Measurements from ENCODE around the gene CSNK2A2. TPM values are rescaled to one million over a fixed set of nuclear protein-coding genes. Genes with fewer than 3 reads are reported as not detected.

CSNK2A2 gene
- polyA plus RNA-seq, 1 donor from 2014 or later: 36.7 TPM

DNA sequence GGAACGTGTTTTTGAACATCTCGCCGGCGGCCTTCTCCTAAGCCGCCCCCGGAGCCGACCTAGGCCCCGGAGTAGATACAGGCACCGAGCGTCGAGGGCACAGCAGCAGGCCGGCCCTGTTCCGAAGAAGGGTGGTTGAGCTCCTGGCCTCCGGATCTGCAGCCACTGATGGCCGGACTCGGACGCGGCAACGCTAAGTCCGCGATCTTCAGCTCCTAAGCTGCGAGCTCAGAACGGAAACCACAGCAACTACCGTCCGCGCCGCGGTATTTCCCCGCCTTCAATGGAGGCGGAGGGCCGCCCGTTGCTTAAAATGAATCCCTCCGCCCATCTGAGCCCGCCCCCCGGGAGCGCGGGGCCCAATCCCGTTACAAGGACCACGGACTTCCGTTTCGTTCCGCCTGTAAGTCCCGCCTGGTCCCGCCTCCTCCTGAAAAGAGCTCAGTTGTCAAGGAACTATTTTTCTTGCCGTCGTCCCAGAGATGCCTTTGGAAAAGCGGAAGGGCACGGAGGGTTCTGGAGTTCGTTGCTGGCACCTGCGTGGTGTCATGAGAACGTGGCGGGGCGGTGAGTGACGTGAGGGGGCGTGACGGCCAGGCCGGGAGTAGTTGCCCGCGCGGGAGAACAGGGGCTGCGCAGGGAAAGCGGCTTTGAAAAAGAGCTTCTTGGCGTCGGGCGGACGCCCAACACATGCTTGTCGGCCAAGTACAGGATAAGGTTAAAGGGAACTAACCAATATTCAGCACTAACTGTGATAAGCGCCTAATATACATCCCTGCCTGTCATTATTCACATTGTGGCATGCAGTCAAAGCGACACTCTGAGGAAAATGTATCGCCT, 68.6 kb downstream of the CSNK2A2 start, which contains the start of gene CFAP20:
Gene CFAP20 (minus strand): TSS at position 285 of the 840 bp plus-strand sequence. CDS start 266 bp downstream, at position 19.
- H3K27ac ChIP-seq (ENCODE audit: low read length): peak within 1 kb of the TSS; percentile 96
- peak within 1 kb of the TSS; percentile 90 for H2AFZ ChIP-seq (ENCODE audit: low read depth, low read length)
- no peaks in the 10 kb centered on the region for H3K27me3 ChIP-seq (ENCODE audit: insufficient read depth, low read depth, low read length)
- H3F3A ChIP-seq (ENCODE audit: insufficient read depth, low read length, poor library complexity, severe bottlenecking): peaks cover 9% of the 10 kb centered on the region
- H3K4me3 ChIP-seq (ENCODE audit: low read length): peak within 1 kb of the TSS; percentile 91
- H3K36me3 ChIP-seq (ENCODE audit: insufficient read depth, low read length): no peaks in the 10 kb centered on the region
- H3K9ac ChIP-seq (ENCODE audit: low read length): peak within 1 kb of the TSS; percentile 96
- H3K9me3 ChIP-seq (ENCODE audit: low read length): no peaks in the 10 kb centered on the region
- peak within 1 kb of the TSS; percentile 97 for H3K4me2 ChIP-seq (ENCODE audit: low read length)
- TF ChIP-seq EZH2 (IDR thresholded peaks at IDR 0.05; ENCODE audit: borderline replicate concordance, insufficient read depth, low read length, poor library complexity, severe bottlenecking) (no peak), MXI1 (conservative IDR thresholded peaks at IDR 0.05; ENCODE audit: poor library complexity, severe bottlenecking) (peak; percentile 83), RAD21 (conservative IDR thresholded peaks at IDR 0.05) (no peak), TAF1 (IDR thresholded peaks at IDR 0.05; ENCODE audit: low read depth) (peak; percentile 94), POLR2AphosphoS5 (IDR thresholded peaks at IDR 0.05) (peak; percentile 96), EP300 (conservative IDR thresholded peaks at IDR 0.05; ENCODE audit: poor library complexity, severe bottlenecking) (peak; percentile 88), SMC3 (conservative IDR thresholded peaks at IDR 0.05; ENCODE audit: poor library complexity) (peak; percentile 51)
- TF ChIP-seq, protein P1, sequence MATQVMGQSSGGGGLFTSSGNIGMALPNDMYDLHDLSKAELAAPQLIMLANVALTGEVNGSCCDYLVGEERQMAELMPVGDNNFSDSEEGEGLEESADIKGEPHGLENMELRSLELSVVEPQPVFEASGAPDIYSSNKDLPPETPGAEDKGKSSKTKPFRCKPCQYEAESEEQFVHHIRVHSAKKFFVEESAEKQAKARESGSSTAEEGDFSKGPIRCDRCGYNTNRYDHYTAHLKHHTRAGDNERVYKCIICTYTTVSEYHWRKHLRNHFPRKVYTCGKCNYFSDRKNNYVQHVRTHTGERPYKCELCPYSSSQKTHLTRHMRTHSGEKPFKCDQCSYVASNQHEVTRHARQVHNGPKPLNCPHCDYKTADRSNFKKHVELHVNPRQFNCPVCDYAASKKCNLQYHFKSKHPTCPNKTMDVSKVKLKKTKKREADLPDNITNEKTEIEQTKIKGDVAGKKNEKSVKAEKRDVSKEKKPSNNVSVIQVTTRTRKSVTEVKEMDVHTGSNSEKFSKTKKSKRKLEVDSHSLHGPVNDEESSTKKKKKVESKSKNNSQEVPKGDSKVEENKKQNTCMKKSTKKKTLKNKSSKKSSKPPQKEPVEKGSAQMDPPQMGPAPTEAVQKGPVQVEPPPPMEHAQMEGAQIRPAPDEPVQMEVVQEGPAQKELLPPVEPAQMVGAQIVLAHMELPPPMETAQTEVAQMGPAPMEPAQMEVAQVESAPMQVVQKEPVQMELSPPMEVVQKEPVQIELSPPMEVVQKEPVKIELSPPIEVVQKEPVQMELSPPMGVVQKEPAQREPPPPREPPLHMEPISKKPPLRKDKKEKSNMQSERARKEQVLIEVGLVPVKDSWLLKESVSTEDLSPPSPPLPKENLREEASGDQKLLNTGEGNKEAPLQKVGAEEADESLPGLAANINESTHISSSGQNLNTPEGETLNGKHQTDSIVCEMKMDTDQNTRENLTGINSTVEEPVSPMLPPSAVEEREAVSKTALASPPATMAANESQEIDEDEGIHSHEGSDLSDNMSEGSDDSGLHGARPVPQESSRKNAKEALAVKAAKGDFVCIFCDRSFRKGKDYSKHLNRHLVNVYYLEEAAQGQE (IDR thresholded peaks at IDR 0.05; ENCODE audit: borderline replicate concordance): peak; percentile 85
- TF ChIP-seq, protein P2, sequence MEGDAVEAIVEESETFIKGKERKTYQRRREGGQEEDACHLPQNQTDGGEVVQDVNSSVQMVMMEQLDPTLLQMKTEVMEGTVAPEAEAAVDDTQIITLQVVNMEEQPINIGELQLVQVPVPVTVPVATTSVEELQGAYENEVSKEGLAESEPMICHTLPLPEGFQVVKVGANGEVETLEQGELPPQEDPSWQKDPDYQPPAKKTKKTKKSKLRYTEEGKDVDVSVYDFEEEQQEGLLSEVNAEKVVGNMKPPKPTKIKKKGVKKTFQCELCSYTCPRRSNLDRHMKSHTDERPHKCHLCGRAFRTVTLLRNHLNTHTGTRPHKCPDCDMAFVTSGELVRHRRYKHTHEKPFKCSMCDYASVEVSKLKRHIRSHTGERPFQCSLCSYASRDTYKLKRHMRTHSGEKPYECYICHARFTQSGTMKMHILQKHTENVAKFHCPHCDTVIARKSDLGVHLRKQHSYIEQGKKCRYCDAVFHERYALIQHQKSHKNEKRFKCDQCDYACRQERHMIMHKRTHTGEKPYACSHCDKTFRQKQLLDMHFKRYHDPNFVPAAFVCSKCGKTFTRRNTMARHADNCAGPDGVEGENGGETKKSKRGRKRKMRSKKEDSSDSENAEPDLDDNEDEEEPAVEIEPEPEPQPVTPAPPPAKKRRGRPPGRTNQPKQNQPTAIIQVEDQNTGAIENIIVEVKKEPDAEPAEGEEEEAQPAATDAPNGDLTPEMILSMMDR (IDR thresholded peaks at IDR 0.05; ENCODE audit: poor library complexity, severe bottlenecking): peak; percentile 30
- H3K9me2 ChIP-seq (ENCODE audit: insufficient read depth, low read length): no peaks in the 10 kb centered on the region
- H4K20me1 ChIP-seq (ENCODE audit: insufficient read depth): peaks cover 10% of the 10 kb centered on the region
- H3K79me2 ChIP-seq (replicated peaks; ENCODE audit: insufficient read depth, low read length): peaks cover 43% of the 10 kb centered on the region

DNA sequence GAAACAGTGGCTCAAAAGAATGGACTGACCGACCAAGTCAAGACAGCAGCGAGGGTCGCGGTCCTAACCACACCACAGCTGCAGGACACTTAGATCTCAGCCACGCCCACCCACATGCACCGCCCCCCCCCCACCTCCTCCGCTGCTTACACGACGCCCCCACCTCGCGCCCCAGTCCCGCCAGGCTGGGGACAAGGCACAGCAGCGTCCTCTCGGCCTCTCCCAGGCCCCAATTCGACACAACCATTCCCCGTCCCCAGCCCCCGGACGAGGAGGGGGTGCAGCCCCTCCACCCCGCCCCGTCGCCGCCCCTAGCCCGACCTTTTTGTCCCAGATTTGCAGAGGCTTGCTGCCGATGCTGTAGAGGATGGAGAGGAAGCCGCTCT, 69.2 kb downstream of the CSNK2A2 start:
- Histone ChIP-seq H2AFZ (ENCODE audit: low read depth, low read length) (peak overlapping the region; percentile 90), H3K9me2 (ENCODE audit: insufficient read depth, low read length) (no peaks in the 10 kb centered on the region), H3K27ac (ENCODE audit: low read length) (peak overlapping the region; percentile 96), H3K36me3 (ENCODE audit: insufficient read depth, low read length) (no peaks in the 10 kb centered on the region), H3K4me3 (ENCODE audit: low read length) (peak overlapping the region; percentile 91), H4K20me1 (ENCODE audit: insufficient read depth) (peaks cover 10% of the 10 kb centered on the region), H3K9me3 (ENCODE audit: low read length) (no peaks in the 10 kb centered on the region), H3F3A (ENCODE audit: insufficient read depth, low read length, poor library complexity, severe bottlenecking) (peaks cover 9% of the 10 kb centered on the region), H3K4me2 (ENCODE audit: low read length) (peak overlapping the region; percentile 97), H3K79me2 (replicated peaks; ENCODE audit: insufficient read depth, low read length) (peaks cover 49% of the 10 kb centered on the region), H3K9ac (ENCODE audit: low read length) (peak overlapping the region; percentile 96), H3K27me3 (ENCODE audit: insufficient read depth, low read depth, low read length) (no peaks in the 10 kb centered on the region)
- TF ChIP-seq, protein P1 (IDR thresholded peaks at IDR 0.05; ENCODE audit: borderline replicate concordance): no peak
- TF ChIP-seq, protein P2 (IDR thresholded peaks at IDR 0.05; ENCODE audit: poor library complexity, severe bottlenecking): no peak
- no peak for TF ChIP-seq MXI1 (conservative IDR thresholded peaks at IDR 0.05; ENCODE audit: poor library complexity, severe bottlenecking)
- TF ChIP-seq SMC3 (conservative IDR thresholded peaks at IDR 0.05; ENCODE audit: poor library complexity): no peak
- TF ChIP-seq POLR2AphosphoS5 (IDR thresholded peaks at IDR 0.05): no peak
- TF ChIP-seq RAD21 (conservative IDR thresholded peaks at IDR 0.05): no peak
- no peak for TF ChIP-seq EZH2 (IDR thresholded peaks at IDR 0.05; ENCODE audit: borderline replicate concordance, insufficient read depth, low read length, poor library complexity, severe bottlenecking)
- TF ChIP-seq EP300 (conservative IDR thresholded peaks at IDR 0.05; ENCODE audit: poor library complexity, severe bottlenecking): no peak
- no peak for TF ChIP-seq TAF1 (IDR thresholded peaks at IDR 0.05; ENCODE audit: low read depth)

Data from neural cell (in vitro differentiated cells).